GM11168 (cell line): ENCODE measurements around the gene ATP11A.
"Not testable (repeated sequence)": the region's sequence is repeated elsewhere in the genome, so short reads cannot be mapped to it uniquely, and the experiment has no call there.

ENCODE experiments used
- in situ Hi-C: fragments of 300-500 bp; cut with MboI; formaldehyde crosslinking; loops from one replicate; pipeline ENCODE4 v1.12.0; 2022; ENCODE audit warnings: low sequenced_read_pairs; ENCODE audit not compliant: unreplicated experiment

Gene ATP11A

GRCh38 chr13:112883241-112883945, 193.6 kb downstream of the ATP11A start:
- in situ Hi-C loops = no loop called here

- in situ Hi-C loops = not testable (repeated sequence)
These were observed 194.9 kb downstream of the ATP11A start for GRCh38 chr13:112884700-112885099.

- in situ Hi-C loops = no loop called here
These were observed 195.5 kb downstream of the ATP11A start for GRCh38 chr13:112885242-112885781.

DNA sequence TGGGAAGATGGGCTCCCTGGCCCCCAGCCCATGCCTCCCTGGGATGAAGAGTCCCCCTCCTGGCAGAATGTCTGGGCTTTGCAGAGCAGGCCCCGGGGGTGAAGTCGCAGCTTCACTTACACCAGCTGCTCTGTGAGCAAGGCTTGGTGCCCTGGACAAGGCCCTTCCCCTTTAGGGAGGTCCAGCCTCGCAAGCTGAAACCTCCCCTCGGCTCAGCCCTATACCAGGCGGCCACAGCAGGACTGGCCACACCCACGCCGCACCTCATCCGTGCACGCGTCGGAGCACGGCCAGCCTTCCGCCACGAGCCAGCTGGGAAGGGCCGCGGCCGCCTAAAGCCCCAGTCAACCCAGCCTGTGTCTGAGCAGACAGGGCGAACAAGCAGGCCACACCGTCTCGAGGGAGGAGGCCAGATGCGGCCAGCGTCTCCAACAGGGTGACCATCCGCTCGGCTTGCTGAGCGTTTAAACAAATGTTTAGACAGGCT, 196.0 kb downstream of the ATP11A start:
- in situ Hi-C loops = no loop called here

GRCh38 chr13:112887151-112887550, 197.3 kb downstream of the ATP11A start:
- in situ Hi-C loops = no loop called here

- in situ Hi-C loops = no loop called here
These were observed 197.7 kb downstream of the ATP11A start for GRCh38 chr13:112887557-112887991.

DNA sequence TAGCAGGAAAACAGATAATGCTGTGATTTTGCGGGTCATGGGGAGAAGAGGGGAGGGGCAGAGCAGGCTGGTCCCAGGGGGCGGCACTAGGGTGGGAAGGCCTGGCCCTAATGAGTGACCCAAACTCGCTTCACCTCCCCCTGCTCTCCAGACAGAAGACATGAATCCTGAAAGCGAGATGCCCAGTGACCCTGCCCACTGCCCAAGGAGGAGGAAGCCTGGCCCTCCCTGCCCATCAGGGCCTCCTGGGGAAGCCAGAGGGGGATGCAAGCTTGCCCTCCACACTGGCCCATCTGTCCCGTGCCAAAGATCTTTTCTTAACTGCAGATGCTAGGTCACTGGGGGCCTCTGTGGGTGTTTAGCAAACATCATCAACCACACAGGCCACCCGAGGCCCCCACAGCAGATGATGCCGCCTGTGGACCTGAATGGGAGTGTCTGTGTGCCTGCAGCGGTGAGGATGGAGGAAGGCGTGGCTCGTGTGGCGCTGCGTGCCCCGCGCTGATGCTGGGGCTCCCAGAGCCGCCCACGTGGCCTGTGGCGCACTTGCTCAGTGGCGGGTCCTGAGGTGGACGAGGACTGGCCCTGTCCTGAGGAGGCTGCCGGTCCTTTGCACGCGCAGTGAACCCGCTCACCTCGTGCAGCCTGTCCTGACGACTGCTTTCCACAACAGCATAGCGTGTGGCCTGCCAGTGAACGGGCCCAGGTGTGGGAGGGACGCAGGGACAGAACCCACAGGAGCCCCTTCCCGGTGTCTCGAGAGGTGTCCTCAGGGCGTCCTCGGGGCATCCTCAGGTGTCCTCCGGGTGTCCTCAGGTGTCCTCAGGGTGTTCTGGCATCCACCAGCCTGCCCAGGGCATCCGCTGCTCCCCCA, 198.6 kb downstream of the ATP11A start:
- in situ Hi-C loops = no loop called here

DNA sequence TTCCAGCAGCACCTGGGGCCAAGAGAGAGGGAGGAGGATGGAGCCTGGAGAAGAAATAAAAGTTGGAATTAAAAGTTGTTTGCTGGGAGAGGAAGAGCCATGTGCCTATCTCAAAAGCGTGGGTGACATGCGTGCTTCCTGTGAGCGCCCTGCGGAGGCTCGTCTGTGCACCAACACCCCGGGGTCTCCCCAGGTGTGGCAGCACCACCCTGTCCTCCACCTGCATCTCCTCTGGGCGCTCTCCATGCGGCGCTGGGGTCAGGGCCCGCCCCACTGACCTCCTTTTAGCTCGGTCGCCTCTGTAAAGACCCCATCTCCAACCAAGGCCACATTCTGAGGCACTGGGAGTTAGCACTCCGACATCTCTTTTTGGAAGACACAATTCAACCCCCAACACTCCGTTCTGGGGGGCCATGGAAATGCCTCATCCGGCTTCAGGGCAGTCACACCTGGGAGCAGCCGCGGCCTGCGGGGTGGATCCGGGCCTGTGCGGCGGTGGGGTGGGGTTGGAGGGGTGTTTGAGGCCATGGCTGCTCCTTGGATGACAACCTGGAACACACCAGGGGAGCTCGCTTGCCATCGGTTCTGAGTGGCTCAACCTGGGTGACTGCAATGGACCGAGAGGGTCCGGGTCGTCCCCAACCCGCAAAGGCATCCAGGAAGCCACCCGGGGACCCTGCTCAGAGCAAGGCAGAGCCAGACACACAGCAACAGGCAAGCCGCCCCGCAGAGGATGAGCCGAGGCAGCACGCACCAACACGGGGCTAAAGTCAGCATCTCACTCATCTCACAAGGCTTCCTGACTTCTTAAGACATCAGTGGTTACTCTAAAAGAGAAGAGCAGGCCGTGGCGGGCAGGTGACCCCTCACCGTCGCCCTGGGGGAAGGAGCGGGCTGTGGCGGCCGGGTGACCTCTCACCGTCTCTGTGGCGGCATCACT, 199.8 kb downstream of the ATP11A start:
- in situ Hi-C loops = no loop called here

- in situ Hi-C loops = no loop called here
These were observed 200.7 kb downstream of the ATP11A start for GRCh38 chr13:112890316-112891145.

- in situ Hi-C loops = no loop called here
These were observed 201.9 kb downstream of the ATP11A start for GRCh38 chr13:112891477-112892401.

DNA sequence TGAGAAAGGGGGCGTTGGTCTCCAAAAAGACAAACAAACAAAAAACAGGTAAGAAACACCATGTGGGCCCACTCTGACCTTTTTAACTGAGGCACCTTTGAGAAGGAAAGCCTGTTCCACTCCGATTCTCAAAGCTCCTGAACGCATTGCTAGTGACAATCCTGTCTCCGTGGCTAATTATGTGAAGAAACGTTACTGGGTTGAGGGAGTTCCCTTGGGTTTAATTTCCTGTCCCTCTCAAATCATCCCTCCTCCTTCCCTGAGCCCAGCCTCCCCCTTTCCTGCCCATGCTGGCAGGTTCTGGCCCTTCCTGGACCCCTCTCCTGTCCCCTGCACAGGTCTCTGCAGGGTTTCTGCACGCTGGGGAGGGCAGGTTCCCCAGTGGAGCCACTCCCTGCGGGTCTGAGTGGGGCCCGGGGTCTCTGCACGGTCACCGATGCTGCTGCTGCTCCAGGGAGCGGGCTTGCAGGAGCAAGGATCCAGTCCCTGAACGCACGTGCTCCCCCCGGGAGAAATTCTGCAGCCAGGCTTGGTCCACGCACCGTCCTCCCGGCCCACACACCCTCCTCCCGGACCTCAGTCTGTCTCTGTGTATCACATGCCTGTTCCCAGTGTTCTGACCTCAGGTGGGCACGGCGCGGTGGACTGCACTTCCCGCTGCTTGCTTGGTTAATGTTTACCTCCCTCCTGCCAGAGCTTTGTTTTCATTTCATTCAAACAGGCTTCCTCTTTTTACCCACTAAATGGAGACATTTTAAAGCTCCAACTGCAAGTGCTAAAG, 202.8 kb downstream of the ATP11A start:
- in situ Hi-C loops = no loop called here

GRCh38 chr13:112893207-112893569, 203.3 kb downstream of the ATP11A start:
- in situ Hi-C loops = no loop called here

GRCh38 chr13:112893570-112894422, 204.0 kb downstream of the ATP11A start:
- in situ Hi-C loops = no loop called here

GRCh38 chr13:112894423-112894672, 204.5 kb downstream of the ATP11A start:
- in situ Hi-C loops = no loop called here

GRCh38 chr13:112894673-112895481, 205.0 kb downstream of the ATP11A start:
- in situ Hi-C loops = no loop called here
